Coronary artery (tissue), 2 donors: ENCODE data around the gene PVRIG.
"Not testable (repeated sequence)": the region's sequence is repeated elsewhere in the genome, so short reads cannot be mapped to it uniquely, and the experiment has no call there.

Experiments used
- DNase-seq: peaks from one replicate; pipeline ENCODE4 v3.0.0-alpha.2; 2017; ENCODE audit warnings: low spot score
- H3K27ac ChIP-seq, 2 donors: fragments of 200-600 bp; sonication (generic); one replicate each; pipeline ENCODE4 v1.5.1; 2016 to 2019
- H3K4me3 ChIP-seq: fragments of 200-600 bp; sonication (generic); 2 replicates; pipeline ENCODE4 v1.5.1; 2016; ENCODE audit warnings: mild to moderate bottlenecking, moderate library complexity
- CTCF ChIP-seq: fragments of 200-600 bp; sonication (generic); IDR thresholded peaks from one replicate; pipeline ENCODE4 v1.5.1; 2019; ENCODE audit warnings: antibody characterized with exemption

Gene PVRIG

GRCh38 chr7:100204454-100204853, 15.3 kb upstream of the PVRIG start:
- H3K27ac ChIP-seq = no peak overlapping the region
- no peak for DNase-seq
- TF ChIP-seq CTCF = no peak

GRCh38 chr7:100208911-100209408, 10.8 kb upstream of the PVRIG start:
- Histone ChIP-seq H3K27ac (no peak overlapping the region), H3K4me3 (no peak overlapping the region)
- no peak for TF ChIP-seq CTCF
- no peak for DNase-seq

More at GRCh38 chr7:100204454-100204853, 15.3 kb upstream of the PVRIG start:
- H3K4me3 ChIP-seq = no peak overlapping the region

- H3K27ac ChIP-seq = no peak overlapping the region
- H3K4me3 ChIP-seq = no peak overlapping the region
- no peak for TF ChIP-seq CTCF
- no peak for DNase-seq
These were observed 10.3 kb upstream of the PVRIG start for GRCh38 chr7:100209493-100209892.

- TF ChIP-seq CTCF = no peak
- H3K4me3 ChIP-seq = no peak overlapping the region
- no peak for DNase-seq
- no peak overlapping the region for H3K27ac ChIP-seq
These were observed 8.9 kb upstream of the PVRIG start for GRCh38 chr7:100210805-100211204.

GRCh38 chr7:100211342-100211780, 8.4 kb upstream of the PVRIG start:
- Histone ChIP-seq H3K27ac (no peak overlapping the region), H3K4me3 (no peak overlapping the region)
- DNase-seq = no peak
- TF ChIP-seq CTCF = no peak

- no peak for TF ChIP-seq CTCF
- Histone ChIP-seq H3K27ac (no peak overlapping the region), H3K4me3 (no peak overlapping the region)
- DNase-seq = no peak
These were observed 7.0 kb upstream of the PVRIG start for GRCh38 chr7:100212631-100213286.

GRCh38 chr7:100213672-100214071, 6.1 kb upstream of the PVRIG start:
- Histone ChIP-seq H3K27ac (no peak overlapping the region), H3K4me3 (no peak overlapping the region)
- no peak for TF ChIP-seq CTCF
- no peak for DNase-seq

GRCh38 chr7:100214356-100214755, 5.4 kb upstream of the PVRIG start:
- H3K4me3 ChIP-seq, DNase-seq, H3K27ac ChIP-seq: not testable (repeated sequence)
